Spleen (tissue), 11 donors: ENCODE results near the gene BLOC1S1. TPM values are rescaled to one million over a fixed set of nuclear protein-coding genes. Genes with fewer than 3 reads are reported as not detected.

Experiments used
- DNase-seq: peaks from one replicate; pipeline ENCODE4 v3.0.0-alpha.2; 2020
- H3K27ac ChIP-seq, 8 donors: fragments of 200-600 bp; sonication (generic) in 7 of 8; 1 replicate in 4 of 8; 2 replicates in 4 of 8; pipeline versions ENCODE4 v1.5.0 to v1.8.0; 2016 to 2021; ENCODE audit warnings: inconsistent platforms in 4 of 8, mild to moderate bottlenecking in 4 of 8, moderate library complexity in 1 of 8
- H3K27me3 ChIP-seq, 7 donors: fragments of 200-600 bp; sonication (generic) in 6 of 7; replicated peaks in 1 of 7; 1 replicate in 4 of 7; 2 replicates in 3 of 7; pipeline versions ENCODE4 v1.5.0 to v1.8.0; 2016 to 2021; ENCODE audit warnings: inconsistent platforms in 3 of 7, mild to moderate bottlenecking in 1 of 7
- H3K36me3 ChIP-seq, 6 donors: fragments of 200-600 bp; sonication (generic) in 5 of 6; 1 replicate in 4 of 6; 2 replicates in 2 of 6; pipeline versions ENCODE4 v1.5.0 to v1.8.0; 2016 to 2021; ENCODE audit warnings: inconsistent platforms in 2 of 6
- H3K4me1 ChIP-seq, 6 donors: fragments of 200-600 bp; sonication (generic) in 5 of 6; 1 replicate in 3 of 6; 2 replicates in 3 of 6; pipeline versions ENCODE4 v1.5.0 to v1.8.0; 2016 to 2021; ENCODE audit warnings: inconsistent platforms in 3 of 6
- H3K4me3 ChIP-seq, 8 donors: fragments of 200-600 bp; sonication (generic) in 7 of 8; 1 replicate in 4 of 8; 2 replicates in 4 of 8; pipeline versions ENCODE4 v1.5.0 to v1.8.0; 2016 to 2021; ENCODE audit warnings: inconsistent platforms in 4 of 8, mild to moderate bottlenecking in 4 of 8, moderate library complexity in 2 of 8
- H3K9me3 ChIP-seq, 8 donors: fragments of 200-600 bp; sonication (generic) in 7 of 8; 1 replicate in 4 of 8; 2 replicates in 4 of 8; pipeline versions ENCODE4 v1.5.0 to v1.8.0; 2016 to 2021; ENCODE audit warnings: inconsistent platforms in 4 of 8
- CTCF ChIP-seq, 11 experiments: fragments of 200-600 bp in 7 of 11; fragments of 450-650 bp in 4 of 11; sonication (generic) in 4 of 11; IDR thresholded peaks in 8 of 11; conservative IDR thresholded peaks in 3 of 11; 1 replicate in 7 of 11; 2 replicates in 4 of 11; pipeline versions ENCODE4 v1.4.0 to v1.8.0; 2016 to 2021; ENCODE audit warnings: antibody characterized with exemption in 11 of 11, inconsistent platforms in 4 of 11, mild to moderate bottlenecking in 1 of 11
- POLR2A ChIP-seq, 3 donors: fragments of 450-650 bp; IDR thresholded peaks; one replicate each; pipeline ENCODE4 v1.5.1; 2017; ENCODE audit warnings: antibody characterized with exemption in 3 of 3, mild to moderate bottlenecking in 1 of 3
- POLR2AphosphoS5 ChIP-seq, 3 donors: sonication (generic); formaldehyde crosslinking; IDR thresholded peaks; one replicate each; pipeline ENCODE4 v1.5.1; 2017; ENCODE audit warnings: antibody characterized with exemption in 3 of 3
- WGBS, 5 donors: extraction: QIAGEN DNeasy Blood & Tissue Kit in 3 of 5; methylation state at CpG; one replicate each; pipeline versions ENCODE4 v1.1.5 to v1.1.7; 2013 to 2018; 5-methylcytosine and 5-hydroxymethylcytosine counted together
- intact Hi-C: fragments of 100-400 bp; cut with DNase I; formaldehyde crosslinking; loops from one replicate; pipeline ENCODE4 v1.15.0; 2023; ENCODE audit warnings: low total_unique reads
- polyA plus RNA-seq, 3 donors: library from polyadenylated mRNA; stranded (reverse); fragments of 200-250 nt; gene quantifications; one replicate each; pipeline ENCODE4 v1.2.1, GENCODE V29; 2013
- total RNA-seq, 7 donors: library from RNA; depleted of rRNA in 3 of 7; stranded (reverse); fragments of >200 nt in 3 of 7; fragmentation: NEBNext Ultra II Directional in 4 of 7; extraction: Animal tissue kit (Norgen Biotek cat#: 25700) in 4 of 7; gene quantifications; one replicate each; pipeline versions ENCODE4 v1.1.0 to v1.2.1, GENCODE V29; 2016 to 2021
- donor health status: healthy with polysubstance abuse.
- donor health status: DM: no; HTN: no; CAD: no; lungs with moderate emphysema.
- donor health status: DM: no; HTN: no; CAD: no.
- donor health status: Bipolar disorder and iron deficiency.
- donor health status: healthy.
- donor health status: DM: no; HTN: no; CAD: no.
- donor health status: DM: yes; HTN: yes; CAD: no.

The BLOC1S1 gene
- total and polyA plus RNA-seq, 10 donors: 113 to 304 (median 212) TPM

- intact Hi-C loops: no loop called here
These were observed 14.3 kb downstream of the BLOC1S1 start for GRCh38 chr12:55729819-55730818.

DNA sequence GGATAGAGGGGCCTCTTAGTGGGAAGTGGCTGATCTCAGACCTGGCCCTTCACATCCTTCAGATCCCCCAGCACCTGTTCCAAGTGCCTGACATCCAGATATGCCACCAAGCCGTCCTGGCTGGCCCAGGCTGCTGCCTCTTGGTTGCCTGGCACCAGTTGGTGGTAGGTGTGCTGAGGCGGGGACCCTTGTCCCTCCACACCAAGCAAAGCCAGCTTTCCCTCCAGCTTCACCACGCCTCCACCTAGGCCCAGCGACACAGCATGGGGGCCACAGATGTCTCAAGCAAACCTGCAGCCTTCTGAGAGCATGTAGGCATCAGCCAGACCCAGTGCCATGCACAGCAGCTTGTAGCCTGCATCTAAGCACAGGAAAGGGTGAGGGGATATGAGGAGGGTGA, 16.4 kb downstream of the BLOC1S1 start:
- H3K4me1 ChIP-seq: peaks cover 13 to 52% (median 38%) of the 10 kb centered on the region in 6 donors
- H3K36me3 ChIP-seq: peaks cover 0 to 3% (median 0%) of the 10 kb centered on the region in 6 donors
- peak overlapping the region in 2 of 8 donors; percentile 1 to 12 for H3K27ac ChIP-seq
- TF ChIP-seq POLR2AphosphoS5 (IDR thresholded peaks at IDR 0.05): no peak
- TF ChIP-seq CTCF (IDR thresholded peaks at IDR 0.05 in 8 of 11, conservative IDR thresholded peaks at IDR 0.05 in 3 of 11): no peak
- TF ChIP-seq POLR2A (IDR thresholded peaks at IDR 0.05): no peak
- H3K27me3 ChIP-seq: no peaks in the 10 kb centered on the region
- no peak overlapping the region for H3K4me3 ChIP-seq
- H3K9me3 ChIP-seq: no peaks in the 10 kb centered on the region
- WGBS, 5 donors: 90 to 93% (median 91%) methylated on average over 3 to 4 of the region's 4 CpGs
- DNase-seq: no peak
- intact Hi-C loops: no loop called here

More at GRCh38 chr12:55729819-55730818, 14.3 kb downstream of the BLOC1S1 start:
- Histone ChIP-seq H3K9me3 (no peaks in the 10 kb centered on the region), H3K27me3 (no peaks in the 10 kb centered on the region), H3K27ac (peak overlapping the region; percentile 82 to 99 (median 98)), H3K36me3 (peaks cover 0 to 25% (median 19%) of the 10 kb centered on the region in 6 donors), H3K4me1 (peaks cover 22 to 68% (median 50%) of the 10 kb centered on the region in 6 donors), H3K4me3 (peak overlapping the region; percentile 65 to 84 (median 76))
- TF ChIP-seq CTCF (IDR thresholded peaks at IDR 0.05 in 8 of 11, conservative IDR thresholded peaks at IDR 0.05 in 3 of 11) (no peak), POLR2A (IDR thresholded peaks at IDR 0.05) (no peak), POLR2AphosphoS5 (IDR thresholded peaks at IDR 0.05) (peak in 1 of 3 donors; percentile 32)
- 2 to 6% (median 4%) methylated on average over 18 to 19 of the region's 19 CpGs for WGBS, 5 donors
- peak; percentile 85 for DNase-seq

GRCh38 chr12:55733021-55733555, 17.2 kb downstream of the BLOC1S1 start:
- TF ChIP-seq CTCF (IDR thresholded peaks at IDR 0.05 in 8 of 11, conservative IDR thresholded peaks at IDR 0.05 in 3 of 11) (no peak), POLR2A (IDR thresholded peaks at IDR 0.05) (no peak), POLR2AphosphoS5 (IDR thresholded peaks at IDR 0.05) (no peak)
- Histone ChIP-seq H3K36me3 (no peaks in the 10 kb centered on the region), H3K9me3 (no peaks in the 10 kb centered on the region), H3K27me3 (no peaks in the 10 kb centered on the region), H3K4me3 (no peak overlapping the region), H3K27ac (no peak overlapping the region), H3K4me1 (peaks cover 16 to 52% (median 38%) of the 10 kb centered on the region in 6 donors)
- WGBS, 5 donors: 87 to 94% (median 89%) methylated on average over 13 to 14 of the region's 14 CpGs
- intact Hi-C loops: no loop called here
- DNase-seq: no peak

DNA sequence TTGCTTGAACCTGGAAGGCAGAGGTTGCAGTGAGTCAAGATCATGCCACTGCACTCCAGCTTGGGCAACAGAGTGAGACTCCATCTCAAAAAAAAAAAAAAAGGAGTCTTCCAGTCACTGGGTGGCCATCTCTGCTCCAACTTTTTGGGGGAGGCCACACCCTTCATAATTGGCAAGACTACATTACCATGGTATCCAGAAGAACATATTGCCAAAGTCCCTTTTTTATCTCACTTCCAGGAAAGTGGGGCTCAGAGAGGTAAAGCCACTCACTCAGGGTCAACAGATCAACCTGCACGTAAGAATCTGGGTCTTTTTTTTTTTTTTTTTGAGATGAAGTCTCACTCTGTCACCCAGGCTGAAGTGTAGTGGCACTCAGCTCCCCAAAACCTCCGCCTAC, 18.0 kb downstream of the BLOC1S1 start:
- DNase-seq: no peak
- intact Hi-C loops: no loop called here

More for the DNA sequence above, 18.0 kb downstream of the BLOC1S1 start:
- no peaks in the 10 kb centered on the region for H3K36me3 ChIP-seq
- peaks cover 19 to 58% (median 43%) of the 10 kb centered on the region in 6 donors for H3K4me1 ChIP-seq
- H3K27ac ChIP-seq: no peak overlapping the region
- WGBS, 5 donors: 71 to 89% (median 82%) methylated on average over 2 of the region's 2 CpGs
- no peak overlapping the region for H3K4me3 ChIP-seq
- TF ChIP-seq CTCF (IDR thresholded peaks at IDR 0.05 in 8 of 11, conservative IDR thresholded peaks at IDR 0.05 in 3 of 11) (no peak), POLR2A (IDR thresholded peaks at IDR 0.05) (no peak), POLR2AphosphoS5 (IDR thresholded peaks at IDR 0.05) (no peak)
- H3K9me3 ChIP-seq: no peaks in the 10 kb centered on the region
- H3K27me3 ChIP-seq: no peaks in the 10 kb centered on the region
